Activated CD8-positive, alpha-beta T cell treated with anti-CD3 and anti-CD28 coated beads for 36 hours (primary cell): ENCODE data around the gene SELENOI. TPM values are rescaled to one million over a fixed set of nuclear protein-coding genes. Genes with fewer than 3 reads are reported as not detected.

Experiments used
- ATAC-seq: fragments of 200-7000 bp; cut with Tn5 transposase; one replicate; pipeline ENCODE4 v1.10.0; 2021; ENCODE audit warnings: mild to moderate bottlenecking, moderate library complexity
- CTCF ChIA-PET: fragments of 350-600 bp; sonication (Branson Sonifier 250); formaldehyde crosslinking; loops from one replicate; lab custom pipeline; 2021; ENCODE audit warnings: antibody characterized with exemption; lab: Charles Lee
- POLR2A ChIA-PET: fragments of 350-600 bp; sonication (Branson Sonifier 250); formaldehyde crosslinking; loops from one replicate; lab custom pipeline; 2021; ENCODE audit warnings: antibody characterized with exemption; lab: Charles Lee
- DNase-seq: peaks from one replicate; pipeline ENCODE4 v3.0.0-alpha.2; 2020
- H3K27ac Mint-ChIP-seq: one replicate; pipeline ENCODE4 v1.8.0; 2021; ENCODE audit warnings: mild to moderate bottlenecking, mixed read lengths
- H3K27me3 Mint-ChIP-seq: one replicate; pipeline ENCODE4 v1.8.0; 2021; ENCODE audit warnings: mixed read lengths
- H3K36me3 Mint-ChIP-seq: one replicate; pipeline ENCODE4 v1.8.0; 2021; ENCODE audit warnings: low read depth, mixed read lengths
- H3K4me1 Mint-ChIP-seq: one replicate; pipeline ENCODE4 v1.8.0; 2021; ENCODE audit warnings: low read depth, mixed read lengths
- H3K4me3 Mint-ChIP-seq: one replicate; pipeline ENCODE4 v1.8.0; 2021; ENCODE audit warnings: mild to moderate bottlenecking, moderate library complexity, mixed read lengths
- H3K9me3 Mint-ChIP-seq: one replicate; pipeline ENCODE4 v1.8.0; 2021; ENCODE audit warnings: mixed read lengths
- intact Hi-C: fragments of 100-400 bp; cut with micrococcal nuclease; formaldehyde crosslinking; loops from one replicate; pipeline ENCODE4 v1.10.0; 2022
- total RNA-seq, 2 experiments: library from RNA; stranded (reverse); gene quantifications; one replicate each; pipeline ENCODE4 v1.2.3, GENCODE V29; 2021
- TF ChIP-seq, protein P1 (sequence below): fragments of 200-600 bp; IDR thresholded peaks from one replicate; pipeline ENCODE4 v1.8.0; 2022; ENCODE audit warnings: antibody characterized with exemption, mild to moderate bottlenecking

Gene SELENOI
- total RNA-seq, 2 experiments from 2014 or later = 38.9 to 39.1 TPM

DNA sequence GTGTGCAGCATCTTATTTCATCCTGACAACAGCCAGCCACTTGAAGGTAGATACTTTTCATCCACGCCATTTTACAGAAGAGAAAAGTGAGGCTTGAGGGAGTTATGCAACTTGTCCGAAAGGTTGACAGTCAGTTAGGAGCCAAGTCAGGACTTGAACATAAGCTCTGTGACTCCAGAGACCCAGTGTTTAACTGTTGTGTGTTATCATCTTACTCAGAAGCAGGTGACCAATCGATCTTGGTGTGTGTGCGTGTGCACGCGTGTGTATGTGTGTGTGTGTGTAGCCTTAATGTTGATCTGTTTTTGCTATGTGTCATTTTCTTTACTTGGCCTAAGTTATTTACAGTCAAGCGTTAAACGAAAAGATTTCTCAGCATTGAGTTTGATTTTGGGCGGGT is 77.8 kb downstream of the SELENOI start:
- Mint-ChIP-seq H3K9me3 (no peaks in the 10 kb centered on the region), H3K4me1 (no peaks in the 10 kb centered on the region), H3K27me3 (no peaks in the 10 kb centered on the region), H3K27ac (no peak overlapping the region), H3K4me3 (no peak overlapping the region), H3K36me3 (no peaks in the 10 kb centered on the region)
- ATAC-seq (no peak), DNase-seq (no peak)
- CTCF ChIA-PET = no interaction called here
- TF ChIP-seq, protein P1, sequence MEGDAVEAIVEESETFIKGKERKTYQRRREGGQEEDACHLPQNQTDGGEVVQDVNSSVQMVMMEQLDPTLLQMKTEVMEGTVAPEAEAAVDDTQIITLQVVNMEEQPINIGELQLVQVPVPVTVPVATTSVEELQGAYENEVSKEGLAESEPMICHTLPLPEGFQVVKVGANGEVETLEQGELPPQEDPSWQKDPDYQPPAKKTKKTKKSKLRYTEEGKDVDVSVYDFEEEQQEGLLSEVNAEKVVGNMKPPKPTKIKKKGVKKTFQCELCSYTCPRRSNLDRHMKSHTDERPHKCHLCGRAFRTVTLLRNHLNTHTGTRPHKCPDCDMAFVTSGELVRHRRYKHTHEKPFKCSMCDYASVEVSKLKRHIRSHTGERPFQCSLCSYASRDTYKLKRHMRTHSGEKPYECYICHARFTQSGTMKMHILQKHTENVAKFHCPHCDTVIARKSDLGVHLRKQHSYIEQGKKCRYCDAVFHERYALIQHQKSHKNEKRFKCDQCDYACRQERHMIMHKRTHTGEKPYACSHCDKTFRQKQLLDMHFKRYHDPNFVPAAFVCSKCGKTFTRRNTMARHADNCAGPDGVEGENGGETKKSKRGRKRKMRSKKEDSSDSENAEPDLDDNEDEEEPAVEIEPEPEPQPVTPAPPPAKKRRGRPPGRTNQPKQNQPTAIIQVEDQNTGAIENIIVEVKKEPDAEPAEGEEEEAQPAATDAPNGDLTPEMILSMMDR = no peak
- intact Hi-C loops = no loop called here
- POLR2A ChIA-PET = interaction anchor here (1.6 kb wide), 1 partner anchor 9 kb away, joined by 3 read pairs; no protein-coding TSS in a partner anchor

DNA sequence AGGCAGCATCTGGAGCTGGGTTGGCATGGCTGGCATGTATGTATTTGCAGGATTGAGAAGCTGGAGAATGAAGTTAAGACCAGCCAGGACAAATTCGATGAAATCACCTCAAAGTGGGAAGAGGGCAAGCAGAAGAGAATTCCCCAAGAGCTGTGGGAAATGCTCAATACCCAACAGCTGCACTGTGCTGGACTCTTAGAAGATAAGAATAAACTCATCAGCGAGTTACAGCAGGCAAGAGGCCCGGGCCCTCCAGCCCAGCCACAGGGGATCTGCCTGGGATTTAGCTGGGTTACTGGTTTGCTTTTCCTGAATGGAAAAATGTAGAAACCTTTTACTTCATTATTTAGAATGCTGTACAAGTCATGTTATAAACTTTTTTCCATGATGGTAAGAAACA is 78.3 kb downstream of the SELENOI start:
- Mint-ChIP-seq H3K4me3 (no peak overlapping the region), H3K27ac (no peak overlapping the region), H3K36me3 (no peaks in the 10 kb centered on the region), H3K9me3 (no peaks in the 10 kb centered on the region), H3K4me1 (no peaks in the 10 kb centered on the region), H3K27me3 (no peaks in the 10 kb centered on the region)
- TF ChIP-seq, protein P1 = no peak
- intact Hi-C loops = no loop called here
- no peak for DNase-seq
- no peak for ATAC-seq
- ChIA-PET POLR2A (interaction anchor here (1.6 kb wide), 1 partner anchor 9 kb away, joined by 3 read pairs; no protein-coding TSS in a partner anchor), CTCF (no interaction called here)

DNA sequence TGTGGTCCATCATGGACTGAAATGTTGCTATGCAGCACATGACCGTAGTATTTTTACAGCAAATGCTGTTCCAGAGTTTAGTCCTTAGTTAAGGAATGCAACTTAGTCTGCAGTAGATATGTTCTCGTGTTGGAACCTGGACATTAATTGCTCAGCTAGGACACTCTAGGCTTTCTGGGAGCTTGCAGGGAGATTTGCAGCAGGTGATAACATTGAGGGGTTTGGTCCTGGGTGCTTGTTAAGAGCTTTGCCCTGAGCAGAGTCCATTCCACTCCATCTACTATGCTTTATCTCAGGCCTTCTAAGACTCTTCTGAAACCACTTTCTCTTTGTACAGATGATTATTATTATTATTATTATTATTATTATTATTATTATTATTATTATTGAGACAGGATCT is 82.9 kb downstream of the SELENOI start:
- H3K4me1 Mint-ChIP-seq = no peaks in the 10 kb centered on the region
- H3K9me3 Mint-ChIP-seq = no peaks in the 10 kb centered on the region
- ATAC-seq (no peak), DNase-seq (no peak)
- H3K36me3 Mint-ChIP-seq = no peaks in the 10 kb centered on the region
- POLR2A ChIA-PET = interaction anchor here (0.6 kb wide), 1 partner anchor 776 kb away, joined by 3 read pairs; no protein-coding TSS in a partner anchor
- CTCF ChIA-PET = no interaction called here
- H3K4me3 Mint-ChIP-seq = no peak overlapping the region
- intact Hi-C loops = no loop called here
- H3K27ac Mint-ChIP-seq = no peak overlapping the region
- peaks cover 3% of the 10 kb centered on the region for H3K27me3 Mint-ChIP-seq
- TF ChIP-seq, protein P1 = no peak

DNA sequence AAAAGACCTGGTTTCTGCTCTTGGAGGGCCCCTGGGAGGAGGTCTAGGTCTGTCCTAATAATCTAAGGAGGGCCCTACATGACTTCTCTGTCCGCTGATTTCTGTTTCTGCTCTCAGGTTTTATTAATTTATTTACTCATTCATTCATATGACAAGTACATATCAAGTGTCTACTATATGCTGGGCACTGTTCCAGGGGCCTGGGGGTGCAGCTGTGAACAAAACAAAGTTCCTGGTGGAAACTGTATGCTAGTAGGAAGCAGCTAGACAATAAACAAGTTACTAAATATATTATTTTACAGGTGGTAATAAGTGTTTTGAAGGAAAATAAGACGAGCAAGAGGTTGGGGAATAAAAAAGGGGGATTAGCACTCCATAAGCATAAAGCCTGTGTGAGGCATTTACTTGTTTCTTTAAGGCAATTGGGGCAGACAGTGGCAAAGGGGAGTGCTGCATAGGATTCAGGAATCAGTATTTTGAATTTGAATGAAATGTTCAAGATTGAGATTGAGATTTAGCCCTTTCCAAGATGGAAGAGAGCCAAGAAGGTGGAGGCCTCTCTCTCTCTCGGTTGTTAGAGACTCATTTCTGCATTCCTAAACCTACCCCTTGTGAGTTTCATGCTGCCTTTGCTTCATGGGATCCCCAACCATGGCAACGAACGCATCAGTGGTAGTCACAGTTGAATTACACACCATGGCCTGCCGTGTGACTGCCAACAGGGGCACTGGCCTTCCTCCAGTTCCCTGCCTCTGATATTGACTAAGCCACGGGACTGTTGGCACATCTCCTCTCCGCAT is 84.0 kb downstream of the SELENOI start:
- ATAC-seq = no peak
- H3K4me3 Mint-ChIP-seq = no peak overlapping the region
- peaks cover 3% of the 10 kb centered on the region for H3K27me3 Mint-ChIP-seq
- no peaks in the 10 kb centered on the region for H3K9me3 Mint-ChIP-seq
- ChIA-PET CTCF (no interaction called here), POLR2A (no interaction called here)
- TF ChIP-seq, protein P1 = no peak
- no peak for DNase-seq
- H3K27ac Mint-ChIP-seq = no peak overlapping the region
- no peaks in the 10 kb centered on the region for H3K36me3 Mint-ChIP-seq
- no peaks in the 10 kb centered on the region for H3K4me1 Mint-ChIP-seq
- intact Hi-C loops = no loop called here

DNA sequence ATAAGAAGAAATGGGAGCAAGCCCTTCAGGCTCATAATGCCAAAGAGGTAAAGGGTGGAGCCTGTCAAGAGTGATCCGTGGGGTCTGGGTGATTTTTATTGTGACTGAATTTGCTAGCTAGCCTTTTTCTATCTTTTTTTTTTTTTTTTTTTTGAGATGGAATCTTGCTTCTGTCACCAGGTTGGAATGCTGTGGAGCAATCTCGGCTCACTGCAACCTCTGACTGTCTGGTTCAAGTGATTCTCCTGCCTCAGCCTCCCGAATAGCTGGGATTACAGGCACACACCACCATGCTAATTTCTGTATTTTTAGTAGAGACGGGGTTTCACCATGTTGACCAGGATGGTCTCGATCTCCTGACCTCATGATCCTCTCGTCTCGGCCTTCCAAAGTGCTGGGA is 84.9 kb downstream of the SELENOI start:
- ChIA-PET POLR2A (no interaction called here), CTCF (interaction anchor here (1.1 to 1.3 kb wide), 2 partner anchors 21 to 72 kb away, joined by 3 read pairs; no protein-coding TSS in a partner anchor)
- no peaks in the 10 kb centered on the region for H3K4me1 Mint-ChIP-seq
- no peaks in the 10 kb centered on the region for H3K9me3 Mint-ChIP-seq
- ATAC-seq (no peak), DNase-seq (no peak)
- peaks cover 3% of the 10 kb centered on the region for H3K27me3 Mint-ChIP-seq
- TF ChIP-seq, protein P1 = no peak
- H3K36me3 Mint-ChIP-seq = no peaks in the 10 kb centered on the region
- intact Hi-C loops = no loop called here
- H3K4me3 Mint-ChIP-seq = no peak overlapping the region
- H3K27ac Mint-ChIP-seq = no peak overlapping the region
